Epithelial cell of proximal tubule (primary cell): ENCODE results near the gene PPAN. TPM values are rescaled to one million over a fixed set of nuclear protein-coding genes. Genes with fewer than 3 reads are reported as not detected.

Experiments used
- DNase-seq: peaks from one replicate; pipeline ENCODE4 v3.0.0-alpha.2; 2011; ENCODE audit warnings: low read depth
- H3K4me3 ChIP-seq: 2 replicates; pipeline ENCODE4 v1.5.1; 2011; ENCODE audit warnings: low read depth, mild to moderate bottlenecking, low read length
- total RNA-seq: library from RNA; depleted of rRNA; stranded (reverse); fragments of >200 nt; gene quantifications from 2 replicates; pipeline ENCODE4 v1.2.3, GENCODE V29; 2015
- TF ChIP-seq, protein P1 (sequence below): conservative IDR thresholded peaks from 2 replicates; pipeline ENCODE4 v1.5.1; 2012; ENCODE audit warnings: low read depth, mild to moderate bottlenecking, low read length

The PPAN gene
- total RNA-seq, 1 donor from 2014 or later = 38.1 TPM

DNA sequence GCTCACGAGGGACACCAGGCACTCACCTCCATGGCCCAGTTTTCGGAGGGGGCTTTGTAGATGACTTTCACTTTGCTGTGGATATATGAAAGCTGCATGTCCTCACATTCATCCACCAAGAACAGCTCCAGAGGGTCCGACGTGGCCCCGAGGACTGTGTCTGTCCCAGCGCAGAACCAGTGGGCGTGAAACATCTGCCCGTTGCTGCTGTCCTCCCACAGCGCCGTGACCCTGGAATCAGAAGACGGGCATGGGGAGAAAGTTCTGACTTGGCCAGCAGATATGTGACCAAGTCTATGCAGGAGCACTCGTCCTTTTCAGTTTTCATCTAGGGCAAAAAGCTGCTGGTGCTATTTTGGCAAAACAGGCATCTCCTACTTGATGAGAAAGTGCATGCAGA lies 43.3 kb downstream of the PPAN start:
- no peak overlapping the region for H3K4me3 ChIP-seq
- TF ChIP-seq, protein P1, sequence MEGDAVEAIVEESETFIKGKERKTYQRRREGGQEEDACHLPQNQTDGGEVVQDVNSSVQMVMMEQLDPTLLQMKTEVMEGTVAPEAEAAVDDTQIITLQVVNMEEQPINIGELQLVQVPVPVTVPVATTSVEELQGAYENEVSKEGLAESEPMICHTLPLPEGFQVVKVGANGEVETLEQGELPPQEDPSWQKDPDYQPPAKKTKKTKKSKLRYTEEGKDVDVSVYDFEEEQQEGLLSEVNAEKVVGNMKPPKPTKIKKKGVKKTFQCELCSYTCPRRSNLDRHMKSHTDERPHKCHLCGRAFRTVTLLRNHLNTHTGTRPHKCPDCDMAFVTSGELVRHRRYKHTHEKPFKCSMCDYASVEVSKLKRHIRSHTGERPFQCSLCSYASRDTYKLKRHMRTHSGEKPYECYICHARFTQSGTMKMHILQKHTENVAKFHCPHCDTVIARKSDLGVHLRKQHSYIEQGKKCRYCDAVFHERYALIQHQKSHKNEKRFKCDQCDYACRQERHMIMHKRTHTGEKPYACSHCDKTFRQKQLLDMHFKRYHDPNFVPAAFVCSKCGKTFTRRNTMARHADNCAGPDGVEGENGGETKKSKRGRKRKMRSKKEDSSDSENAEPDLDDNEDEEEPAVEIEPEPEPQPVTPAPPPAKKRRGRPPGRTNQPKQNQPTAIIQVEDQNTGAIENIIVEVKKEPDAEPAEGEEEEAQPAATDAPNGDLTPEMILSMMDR = no peak
- no peak for DNase-seq

DNA sequence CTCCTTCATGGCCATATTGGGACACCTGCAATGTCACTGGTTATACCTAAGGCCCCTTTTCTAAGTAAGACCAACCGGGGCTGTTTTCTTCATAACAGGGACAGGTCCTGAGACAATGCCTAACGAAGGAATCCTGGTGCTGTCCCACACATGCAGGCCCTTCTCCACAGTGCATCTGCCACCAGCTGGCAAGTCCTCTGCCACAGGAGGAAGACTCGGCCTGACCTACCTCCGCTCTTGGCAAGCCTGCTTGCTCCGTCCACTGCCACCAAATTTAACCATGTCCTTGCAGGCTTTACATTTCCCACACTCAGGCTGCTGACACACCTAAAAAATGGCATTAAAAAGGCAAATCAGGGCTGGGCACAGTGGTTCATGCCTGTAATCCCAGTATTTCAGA lies 45.4 kb downstream of the PPAN start:
- no peak for DNase-seq
- no peak overlapping the region for H3K4me3 ChIP-seq
- TF ChIP-seq, protein P1 = no peak

DNA sequence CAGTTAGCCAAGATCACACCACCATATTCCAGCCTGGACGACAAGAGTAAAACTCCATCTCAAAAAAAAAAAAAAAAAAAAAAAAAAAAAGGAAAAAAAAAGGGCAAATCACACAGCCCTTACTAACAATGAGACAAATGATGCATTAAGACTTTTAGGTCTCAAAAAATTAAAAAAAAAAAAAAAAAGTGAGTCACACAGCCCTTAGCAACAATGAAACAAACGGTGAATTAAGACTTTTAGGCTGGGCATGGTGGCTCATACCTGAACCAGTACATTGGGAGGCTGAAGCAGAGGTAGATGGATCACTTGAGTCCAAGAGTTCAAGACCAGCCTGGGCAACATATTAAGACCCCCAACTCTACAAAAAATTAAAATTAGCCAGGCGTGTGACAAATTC lies 45.9 kb downstream of the PPAN start:
- H3K4me3 ChIP-seq = no peak overlapping the region
- DNase-seq = no peak
- TF ChIP-seq, protein P1 = no peak

DNA sequence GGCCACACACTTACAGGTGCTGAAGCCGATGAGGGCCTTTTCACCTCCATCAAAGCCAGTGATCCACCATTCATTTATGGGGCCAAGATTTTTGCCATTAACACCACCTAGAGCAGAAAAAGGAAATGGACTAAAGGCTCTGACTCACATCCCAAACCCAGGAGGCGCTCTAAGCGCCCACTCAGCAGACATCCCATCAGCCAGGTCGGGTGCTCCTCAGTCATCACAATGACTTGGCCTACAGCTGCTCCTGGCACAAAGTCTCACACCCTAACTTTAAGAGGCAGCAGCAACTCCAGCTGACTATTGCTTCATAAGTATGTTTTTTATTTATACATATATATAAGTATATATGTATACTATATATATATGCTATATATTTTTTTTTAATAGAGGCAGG lies 49.7 kb downstream of the PPAN start:
- TF ChIP-seq, protein P1 = no peak
- no peak overlapping the region for H3K4me3 ChIP-seq
- no peak for DNase-seq

DNA sequence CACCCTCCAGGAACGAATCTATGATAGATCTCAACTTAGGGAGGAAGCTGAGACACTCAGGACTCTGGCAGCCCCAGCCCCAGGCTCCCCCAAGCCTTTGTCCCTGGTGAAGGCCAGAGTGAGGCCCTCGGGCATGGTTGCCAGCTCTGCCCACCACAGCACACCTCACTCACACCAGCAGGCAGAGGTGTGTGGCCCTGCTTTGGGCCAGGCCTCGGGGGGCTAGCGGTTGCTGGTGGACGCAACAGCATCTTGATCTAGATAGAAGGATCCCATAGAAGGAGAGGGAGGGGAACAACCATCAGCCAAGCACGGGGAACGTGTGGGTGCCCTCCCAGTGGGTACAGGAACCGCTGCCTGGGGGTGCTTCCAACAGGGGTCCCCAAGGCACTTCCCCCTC lies 51.9 kb downstream of the PPAN start:
- no peak overlapping the region for H3K4me3 ChIP-seq
- TF ChIP-seq, protein P1 = no peak
- DNase-seq = no peak

DNA sequence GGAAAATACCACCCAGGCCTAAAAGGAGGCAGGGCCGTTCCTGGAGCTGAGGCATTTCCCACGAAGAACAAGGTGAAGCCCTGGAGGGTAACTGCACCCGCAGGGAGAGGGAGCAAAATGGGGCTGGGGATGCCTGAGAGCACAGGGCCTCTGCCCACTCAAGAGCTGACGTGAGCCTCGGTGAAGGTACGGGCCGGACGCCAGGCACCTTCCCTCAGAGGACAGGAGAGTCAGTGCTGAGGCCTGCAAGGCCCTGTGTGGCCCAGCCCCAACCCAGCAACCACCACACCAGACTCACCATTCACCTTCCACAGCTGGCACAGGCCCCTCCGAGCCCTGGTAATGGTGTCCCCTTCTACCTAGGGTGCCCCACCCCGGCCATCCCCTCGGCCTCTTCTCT lies 52.3 kb downstream of the PPAN start:
- DNase-seq = no peak
- TF ChIP-seq, protein P1 = no peak
- no peak overlapping the region for H3K4me3 ChIP-seq

DNA sequence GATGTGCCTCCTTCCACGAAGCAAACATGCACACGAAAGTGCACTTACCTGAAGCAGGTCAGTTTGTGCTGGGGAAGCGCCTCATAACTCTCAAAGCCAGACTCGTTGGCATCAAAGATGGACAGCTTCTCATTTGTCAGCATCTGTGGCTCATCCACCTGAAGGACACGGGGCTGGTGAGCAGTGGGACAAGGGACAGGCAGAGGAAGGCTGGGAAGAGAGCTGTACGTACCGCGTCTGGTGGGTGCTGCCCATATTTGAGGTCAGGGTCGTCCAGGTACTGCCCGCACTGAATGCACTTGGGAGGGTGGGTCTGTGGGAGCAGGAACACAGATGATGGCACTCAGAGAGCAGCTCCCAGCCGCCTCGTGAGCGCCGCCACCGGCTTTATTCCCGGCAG lies 53.4 kb downstream of the PPAN start:
- H3K4me3 ChIP-seq = no peak overlapping the region
- DNase-seq = no peak
- TF ChIP-seq, protein P1 = no peak

Other genes with a start within 250 kb of the PPAN start
- 0.72 and 0.75 TPM in 2 replicates for gene OLFM2, start 169.8 kb upstream of the PPAN start, total RNA-seq
- gene COL5A3, start 95.9 kb upstream of the PPAN start, total RNA-seq = 0.06 TPM in 1 of 2 replicates, not detected in the other
- not detected in 2 replicates for gene RDH8, start 92.9 kb upstream of the PPAN start, total RNA-seq
- 10.3 and 28.7 TPM in 2 replicates for gene SHFL, start 20.0 kb upstream of the PPAN start, total RNA-seq
- 0.22 and 0.23 TPM in 2 replicates for gene ANGPTL6, start 3.7 kb upstream of the PPAN start, total RNA-seq
- 2.0 and 4.5 TPM in 2 replicates for gene P2RY11, start 5.3 kb downstream of the PPAN start, total RNA-seq
- 229 and 283 TPM in 2 replicates for gene EIF3G, start 13.5 kb downstream of the PPAN start, total RNA-seq
- 154 and 198 TPM in 2 replicates for gene DNMT1, start 88.6 kb downstream of the PPAN start, total RNA-seq
- 2.5 and 3.0 TPM in 2 replicates for gene S1PR2, start 125.0 kb downstream of the PPAN start, total RNA-seq
- gene MRPL4, start 145.9 kb downstream of the PPAN start, total RNA-seq = 104 and 156 TPM in 2 replicates
- 17.1 and 36.3 TPM in 2 replicates for gene ICAM1, start 164.8 kb downstream of the PPAN start, total RNA-seq
- not detected in 2 replicates for gene ICAM4, start 180.6 kb downstream of the PPAN start, total RNA-seq
- 0.14 TPM in 1 of 2 replicates, not detected in the other for gene ICAM5, start 183.6 kb downstream of the PPAN start, total RNA-seq
- gene ZGLP1, start 203.5 kb downstream of the PPAN start, total RNA-seq = 0.35 and 2.4 TPM in 2 replicates
- gene FDX2, start 209.7 kb downstream of the PPAN start, total RNA-seq = 48.2 and 57.6 TPM in 2 replicates
- 29.5 and 34.1 TPM in 2 replicates for gene RAVER1, start 227.2 kb downstream of the PPAN start, total RNA-seq
- 3.4 and 3.8 TPM in 2 replicates for gene ICAM3, start 233.3 kb downstream of the PPAN start, total RNA-seq